Left lung (tissue), 10 donors: ENCODE data around the gene GOSR1. TPM values are rescaled to one million over a fixed set of nuclear protein-coding genes. Genes with fewer than 3 reads are reported as not detected.

Experiments
- ATAC-seq: fragments of 200-7000 bp; cut with Tn5 transposase; one replicate; pipeline ENCODE4 v1.9.1; 2020; ENCODE audit warnings: moderate library complexity
- DNase-seq, 4 donors: peaks; one replicate each; pipeline ENCODE4 v3.0.0-alpha.2; 2013 to 2020
- H3K27ac ChIP-seq, 2 donors: fragments of 200-600 bp; sonication (generic) in 1 of 2; one replicate each; pipeline versions ENCODE4 v1.5.0 to v1.8.0; 2020 to 2021
- H3K27me3 ChIP-seq, 2 donors: fragments of 200-600 bp; sonication (generic) in 1 of 2; one replicate each; pipeline versions ENCODE4 v1.5.0 to v1.8.0; 2020 to 2021
- H3K36me3 ChIP-seq, 2 donors: fragments of 200-600 bp; sonication (generic) in 1 of 2; one replicate each; pipeline versions ENCODE4 v1.5.0 to v1.8.0; 2020 to 2021
- H3K4me1 ChIP-seq, 2 donors: fragments of 200-600 bp; one replicate each; pipeline ENCODE4 v1.8.0; 2021
- H3K4me3 ChIP-seq, 2 donors: fragments of 200-600 bp; sonication (generic) in 1 of 2; one replicate each; pipeline versions ENCODE4 v1.5.0 to v1.8.0; 2020 to 2021; ENCODE audit warnings: mild to moderate bottlenecking in 1 of 2
- H3K9me3 ChIP-seq, 2 donors: fragments of 200-600 bp; sonication (generic) in 1 of 2; one replicate each; pipeline versions ENCODE4 v1.5.0 to v1.8.0; 2020 to 2021
- CTCF ChIP-seq, 2 donors: fragments of 200-600 bp; sonication (generic) in 1 of 2; IDR thresholded peaks; one replicate each; pipeline versions ENCODE4 v1.5.0 to v1.8.0; 2021; ENCODE audit warnings: antibody characterized with exemption in 2 of 2
- intact Hi-C, 2 donors: fragments of 100-400 bp; cut with DNase I; formaldehyde crosslinking; loops; one replicate each; pipeline versions ENCODE4 v1.11.2 to v1.14.2; 2022
- polyA plus RNA-seq, 6 donors: library from polyadenylated mRNA; unstranded; fragments of 120-200 nt; gene quantifications; one replicate each; pipeline ENCODE4 v1.2.1, GENCODE V29; 2013; ENCODE audit not compliant: insufficient read length in 6 of 6
- total RNA-seq, 2 donors: library from RNA; stranded (reverse); fragmentation: NEBNext Ultra II Directional; extraction: Animal tissue kit (Norgen Biotek cat#: 25700); gene quantifications; one replicate each; pipeline ENCODE4 v1.2.1, GENCODE V29; 2021
- donor health status: DM: no; HTN: yes; CAD: no.
- donor health status: DM: no; HTN: no; CAD: no.

GOSR1 gene
- total and polyA plus RNA-seq, 8 donors, result 44.3 to 55.4 (median 48.6) TPM

GRCh38 chr17:30513346-30513745, 36.1 kb downstream of the GOSR1 start:
- intact Hi-C loops, result no loop called here
- Histone ChIP-seq H3K27me3 (no peaks in the 10 kb centered on the region), H3K36me3 (peaks cover 0 to 41% of the 10 kb centered on the region in 2 donors), H3K27ac (no peak overlapping the region), H3K4me3 (no peak overlapping the region), H3K4me1 (no peaks in the 10 kb centered on the region), H3K9me3 (no peaks in the 10 kb centered on the region)
- no peak for DNase-seq
- no peak for TF ChIP-seq CTCF (IDR thresholded peaks at IDR 0.05)
- ATAC-seq, result no peak

- no peak for ATAC-seq
- H3K36me3 ChIP-seq, result peaks cover 0 to 47% of the 10 kb centered on the region in 2 donors
- H3K4me3 ChIP-seq, result no peak overlapping the region
- DNase-seq, result no peak
- intact Hi-C loops, result no loop called here
- no peak for TF ChIP-seq CTCF (IDR thresholded peaks at IDR 0.05)
- no peak overlapping the region for H3K27ac ChIP-seq
- no peaks in the 10 kb centered on the region for H3K27me3 ChIP-seq
- no peaks in the 10 kb centered on the region for H3K9me3 ChIP-seq
- H3K4me1 ChIP-seq, result no peaks in the 10 kb centered on the region
Measured at GRCh38 chr17:30514895-30515596, 37.8 kb downstream of the GOSR1 start.

- DNase-seq, result no peak
- TF ChIP-seq CTCF (IDR thresholded peaks at IDR 0.05), result no peak
- H3K27ac ChIP-seq, result no peak overlapping the region
- no peaks in the 10 kb centered on the region for H3K27me3 ChIP-seq
- H3K4me3 ChIP-seq, result no peak overlapping the region
- H3K9me3 ChIP-seq, result no peaks in the 10 kb centered on the region
- H3K4me1 ChIP-seq, result no peaks in the 10 kb centered on the region
- ATAC-seq, result no peak
- intact Hi-C loops, result no loop called here
- H3K36me3 ChIP-seq, result peaks cover 0 to 60% of the 10 kb centered on the region in 2 donors
Measured at GRCh38 chr17:30517786-30518185, 40.6 kb downstream of the GOSR1 start.

GRCh38 chr17:30519166-30519565, 42.0 kb downstream of the GOSR1 start:
- Histone ChIP-seq H3K4me1 (no peaks in the 10 kb centered on the region), H3K4me3 (no peak overlapping the region), H3K36me3 (peaks cover 0 to 60% of the 10 kb centered on the region in 2 donors), H3K27ac (peak overlapping the region; percentile 15 to 76), H3K27me3 (no peaks in the 10 kb centered on the region), H3K9me3 (no peaks in the 10 kb centered on the region)
- TF ChIP-seq CTCF (IDR thresholded peaks at IDR 0.05), result no peak
- DNase-seq, result no peak
- intact Hi-C loops, result no loop called here
- ATAC-seq, result no peak

- ATAC-seq (peak; percentile 58), DNase-seq (peak in 1 of 4 donors; percentile 6)
- Histone ChIP-seq H3K27me3 (no peaks in the 10 kb centered on the region), H3K36me3 (peaks cover 0 to 62% of the 10 kb centered on the region in 2 donors), H3K4me3 (no peak overlapping the region), H3K9me3 (no peaks in the 10 kb centered on the region), H3K4me1 (no peaks in the 10 kb centered on the region), H3K27ac (peak overlapping the region; percentile 45 to 76)
- intact Hi-C loops, result no loop called here
- TF ChIP-seq CTCF (IDR thresholded peaks at IDR 0.05), result no peak
Measured at GRCh38 chr17:30519707-30520106, 42.5 kb downstream of the GOSR1 start.
